OCI-LY3 (cell line): ENCODE data around the gene PITX2.

Experiments
- H2AFZ ChIP-seq: fragments of 200-600, 300-600 bp; shearing (Covaris generic); 2 replicates; pipeline ENCODE4 v1.6.0; 2014; ENCODE audit warnings: antibody characterized with exemption, low read depth, low read length
- H3K27ac ChIP-seq: fragments of 200-600, 300-600 bp; sonication (generic); 2 replicates; pipeline ENCODE4 v1.5.1; 2014; ENCODE audit warnings: mild to moderate bottlenecking, low read length, moderate library complexity, mixed read lengths
- H3K27me3 ChIP-seq: fragments of 200-600, 300-600 bp; sonication (generic); 2 replicates; pipeline ENCODE4 v1.6.1; 2014; ENCODE audit warnings: low read depth, low read length, mixed read lengths
- H3K36me3 ChIP-seq: fragments of 200-600, 300-600 bp; sonication (generic); replicated peaks from 2 replicates; pipeline ENCODE3; 2014; ENCODE audit warnings: low read depth, low read length, mixed read lengths
- H3K4me1 ChIP-seq: fragments of 300-600, 200-600 bp; sonication (generic); 2 replicates; pipeline ENCODE4 v1.6.1; 2014; ENCODE audit warnings: low read length, mixed read lengths
- H3K4me2 ChIP-seq: fragments of 200-600, 300-600 bp; sonication (generic); 2 replicates; pipeline ENCODE4 v1.6.1; 2014; ENCODE audit warnings: low read length, mixed read lengths
- H3K4me3 ChIP-seq: fragments of 300-600, 200-600 bp; sonication (generic); 2 replicates; pipeline ENCODE4 v1.5.1; 2014; ENCODE audit warnings: antibody characterized with exemption, mild to moderate bottlenecking, low read length, moderate library complexity
- H3K79me2 ChIP-seq: fragments of 300-600, 200-600 bp; shearing (Covaris generic); 2 replicates; pipeline ENCODE4 v1.6.1; 2014; ENCODE audit warnings: mild to moderate bottlenecking, low read length, mixed read lengths
- H3K9ac ChIP-seq: fragments of 300-600, 200-600 bp; shearing (Covaris generic); 2 replicates; pipeline ENCODE4 v1.6.0; 2014; ENCODE audit warnings: mild to moderate bottlenecking, low read length, moderate library complexity
- H3K9me3 ChIP-seq: fragments of 200-600, 300-600 bp; shearing (Covaris generic); 2 replicates; pipeline ENCODE4 v1.6.1; 2014; ENCODE audit warnings: low read length, mixed read lengths; ENCODE audit not compliant: insufficient read depth
- H4K20me1 ChIP-seq: fragments of 200-600, 300-600 bp; sonication (generic); 2 replicates; pipeline ENCODE4 v1.6.1; 2016; ENCODE audit warnings: low read length, mixed read lengths; ENCODE audit not compliant: insufficient read depth
- EZH2phosphoT487 ChIP-seq: fragments of 200-600 bp; shearing (Covaris generic); IDR thresholded peaks from 2 replicates; pipeline ENCODE4 v1.6.1; 2018; ENCODE audit warnings: antibody characterized with exemption, mixed run types, low read depth
- TF ChIP-seq, protein P1 (sequence below): fragments of 200-600, 300-600 bp; sonication (generic); IDR thresholded peaks from 2 replicates; pipeline ENCODE4 v1.5.1; 2014; ENCODE audit warnings: antibody characterized with exemption, low read length, low read depth

PITX2 gene

DNA sequence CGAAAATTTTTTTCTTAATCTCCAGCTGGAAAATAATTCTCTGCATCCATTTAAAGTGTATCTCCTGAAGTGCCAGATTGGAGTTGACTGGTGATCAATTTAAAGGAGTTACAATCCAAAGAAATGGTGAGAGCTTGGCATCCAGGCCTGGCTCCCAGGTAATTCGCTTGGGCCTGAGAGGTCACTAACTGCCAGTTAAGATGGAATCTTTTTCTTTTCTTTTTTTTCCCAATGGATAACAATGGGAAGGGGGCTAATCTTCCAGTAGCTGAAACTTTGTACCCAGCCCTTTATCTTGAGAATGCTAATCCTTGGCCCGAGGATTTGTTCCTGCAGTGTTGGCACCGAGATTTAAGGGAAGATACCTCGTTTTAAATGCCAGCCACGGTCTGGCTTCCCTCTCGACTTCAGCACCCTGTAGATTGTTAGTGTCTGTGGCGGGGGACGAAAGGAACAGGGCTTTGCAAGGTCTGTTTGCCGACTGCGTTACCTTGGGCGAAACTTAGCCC lies 13.3 kb upstream of the PITX2 start:
- H3K79me2 ChIP-seq, result no peaks in the 10 kb centered on the region
- no peaks in the 10 kb centered on the region for H4K20me1 ChIP-seq
- TF ChIP-seq, protein P1, sequence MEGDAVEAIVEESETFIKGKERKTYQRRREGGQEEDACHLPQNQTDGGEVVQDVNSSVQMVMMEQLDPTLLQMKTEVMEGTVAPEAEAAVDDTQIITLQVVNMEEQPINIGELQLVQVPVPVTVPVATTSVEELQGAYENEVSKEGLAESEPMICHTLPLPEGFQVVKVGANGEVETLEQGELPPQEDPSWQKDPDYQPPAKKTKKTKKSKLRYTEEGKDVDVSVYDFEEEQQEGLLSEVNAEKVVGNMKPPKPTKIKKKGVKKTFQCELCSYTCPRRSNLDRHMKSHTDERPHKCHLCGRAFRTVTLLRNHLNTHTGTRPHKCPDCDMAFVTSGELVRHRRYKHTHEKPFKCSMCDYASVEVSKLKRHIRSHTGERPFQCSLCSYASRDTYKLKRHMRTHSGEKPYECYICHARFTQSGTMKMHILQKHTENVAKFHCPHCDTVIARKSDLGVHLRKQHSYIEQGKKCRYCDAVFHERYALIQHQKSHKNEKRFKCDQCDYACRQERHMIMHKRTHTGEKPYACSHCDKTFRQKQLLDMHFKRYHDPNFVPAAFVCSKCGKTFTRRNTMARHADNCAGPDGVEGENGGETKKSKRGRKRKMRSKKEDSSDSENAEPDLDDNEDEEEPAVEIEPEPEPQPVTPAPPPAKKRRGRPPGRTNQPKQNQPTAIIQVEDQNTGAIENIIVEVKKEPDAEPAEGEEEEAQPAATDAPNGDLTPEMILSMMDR, result no peak
- TF ChIP-seq EZH2phosphoT487, result no peak
- H3K9me3 ChIP-seq, result no peaks in the 10 kb centered on the region
- H2AFZ ChIP-seq, result no peak overlapping the region
- H3K4me1 ChIP-seq, result no peaks in the 10 kb centered on the region
- no peaks in the 10 kb centered on the region for H3K36me3 ChIP-seq
- no peak overlapping the region for H3K4me2 ChIP-seq
- H3K27ac ChIP-seq, result no peak overlapping the region
- no peak overlapping the region for H3K9ac ChIP-seq
- no peak overlapping the region for H3K4me3 ChIP-seq
- no peaks in the 10 kb centered on the region for H3K27me3 ChIP-seq

DNA sequence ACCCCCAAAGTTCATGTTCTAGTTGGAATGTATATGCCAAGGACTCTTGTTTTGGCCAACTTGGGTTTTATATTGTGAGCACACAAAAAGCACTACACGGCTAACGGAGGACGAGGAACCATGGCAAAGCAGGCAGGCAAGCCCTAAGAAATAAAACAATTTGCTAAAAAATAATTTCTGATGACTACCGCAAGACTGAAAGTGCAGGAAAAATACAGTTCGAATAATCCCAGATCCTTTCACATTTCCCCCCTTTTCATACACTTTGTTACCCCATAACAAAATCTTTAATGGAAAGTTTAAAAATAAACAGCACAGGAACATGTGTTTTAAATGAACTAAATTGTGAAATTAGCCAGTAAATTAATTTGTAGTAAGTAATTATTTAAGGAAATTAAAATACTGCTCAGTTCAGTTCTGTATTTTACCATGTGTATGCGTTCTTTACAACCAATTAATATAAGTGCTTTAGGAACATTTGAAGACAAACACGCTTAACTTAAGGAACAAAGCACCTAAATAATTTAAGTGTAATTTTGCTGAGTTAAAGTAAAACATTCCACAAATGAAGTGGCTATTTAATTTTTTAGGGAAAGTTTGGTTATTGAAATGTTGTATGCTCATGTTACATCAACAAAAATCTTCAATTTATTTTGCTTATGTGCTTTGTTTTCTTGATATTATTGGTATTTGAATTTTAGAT lies 12.4 kb upstream of the PITX2 start:
- Histone ChIP-seq H4K20me1 (no peaks in the 10 kb centered on the region), H3K27ac (no peak overlapping the region), H3K9me3 (no peaks in the 10 kb centered on the region), H3K4me3 (no peak overlapping the region), H3K36me3 (no peaks in the 10 kb centered on the region), H3K4me1 (no peaks in the 10 kb centered on the region), H3K27me3 (no peaks in the 10 kb centered on the region), H2AFZ (no peak overlapping the region), H3K4me2 (no peak overlapping the region), H3K79me2 (no peaks in the 10 kb centered on the region), H3K9ac (no peak overlapping the region)
- TF ChIP-seq, protein P1, result no peak
- TF ChIP-seq EZH2phosphoT487, result no peak

DNA sequence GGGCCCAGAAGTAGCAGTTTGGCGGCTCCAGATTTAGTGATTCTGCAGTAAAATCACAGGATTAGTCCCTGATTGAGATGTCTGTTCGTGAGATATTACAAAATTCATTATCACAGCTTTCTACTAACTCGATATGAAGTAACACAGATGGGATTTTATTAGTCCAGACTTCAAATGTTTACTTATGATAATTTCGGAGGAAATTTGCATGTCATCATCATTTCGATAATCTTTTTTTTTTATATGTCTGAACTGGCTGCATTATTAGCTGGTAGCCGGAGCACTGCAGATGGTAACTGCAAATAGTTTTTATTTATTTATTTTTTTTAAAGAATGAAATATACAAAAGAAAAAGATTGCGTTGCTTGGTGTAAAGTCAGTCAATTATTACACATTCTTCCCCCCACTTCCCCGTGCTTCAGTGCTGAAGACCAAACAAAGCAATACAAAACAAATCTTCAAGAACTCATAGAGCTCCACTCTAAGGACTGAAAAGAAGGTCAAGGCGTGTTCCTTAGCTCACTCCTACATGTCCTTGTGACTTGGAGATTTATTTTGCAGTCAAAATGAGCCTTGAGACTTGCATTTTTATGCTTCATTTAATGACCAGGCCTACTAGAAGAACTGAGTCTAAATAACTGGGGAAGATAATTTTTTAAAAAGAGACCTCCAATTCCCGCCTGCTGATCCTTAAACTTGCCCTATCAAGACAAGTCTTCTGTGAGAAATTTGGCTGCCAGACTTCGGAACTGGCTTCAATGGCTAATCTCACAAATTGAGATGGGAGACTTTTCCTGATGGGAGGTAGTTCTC lies 11.7 kb upstream of the PITX2 start:
- Histone ChIP-seq H2AFZ (no peak overlapping the region), H4K20me1 (no peaks in the 10 kb centered on the region), H3K27me3 (no peaks in the 10 kb centered on the region), H3K4me2 (no peak overlapping the region), H3K9ac (no peak overlapping the region), H3K4me1 (no peaks in the 10 kb centered on the region), H3K79me2 (no peaks in the 10 kb centered on the region), H3K4me3 (no peak overlapping the region), H3K27ac (no peak overlapping the region), H3K36me3 (no peaks in the 10 kb centered on the region), H3K9me3 (no peaks in the 10 kb centered on the region)
- TF ChIP-seq, protein P1, result no peak
- no peak for TF ChIP-seq EZH2phosphoT487
